Fibroblast of lung (primary cell): ENCODE results near the gene TMBIM4. TPM values are rescaled to one million over a fixed set of nuclear protein-coding genes. Genes with fewer than 3 reads are reported as not detected.

Source experiments
- DNase-seq, 2 donors: peaks; one replicate each; pipeline versions ENCODE4 v3.0.0 to v3.0.0-alpha.2; 2010; ENCODE audit warnings: low read depth in 2 of 2
- H2AFZ ChIP-seq: 2 replicates; pipeline ENCODE4 v1.5.1; 2012; ENCODE audit warnings: low read length, control low read depth, inconsistent platforms
- H3K27ac ChIP-seq: 2 replicates; pipeline ENCODE4 v1.5.1; 2011; ENCODE audit warnings: low read length, control low read depth; ENCODE audit not compliant: insufficient read depth
- H3K27me3 ChIP-seq: 2 replicates; pipeline ENCODE4 v1.5.1; 2011; ENCODE audit warnings: mild to moderate bottlenecking, low read length; ENCODE audit not compliant: control insufficient read depth, insufficient read depth
- H3K36me3 ChIP-seq: 2 replicates; pipeline ENCODE4 v1.5.1; 2011; ENCODE audit warnings: low read length; ENCODE audit not compliant: control insufficient read depth, insufficient read depth
- H3K4me1 ChIP-seq: 2 replicates; pipeline ENCODE4 v1.5.1; 2011; ENCODE audit warnings: low read length; ENCODE audit not compliant: control insufficient read depth, insufficient read depth; ENCODE audit errors: extremely low read depth
- H3K4me2 ChIP-seq: 2 replicates; pipeline ENCODE4 v1.5.1; 2011; ENCODE audit warnings: low read length, control low read depth; ENCODE audit not compliant: insufficient read depth; ENCODE audit errors: extremely low read depth
- H3K4me3 ChIP-seq, 4 experiments: fragments of 200-600 bp in 1 of 4; sonication (generic) in 1 of 4; replicated peaks in 1 of 4; 2 replicates each; pipeline ENCODE4 v1.5.1; 2011 to 2016; ENCODE audit warnings: low read length in 4 of 4, low read depth in 3 of 4, mild to moderate bottlenecking in 3 of 4, control low read depth in 2 of 4, inconsistent platforms in 1 of 4, mixed read lengths in 1 of 4; ENCODE audit not compliant: insufficient read depth in 1 of 4; ENCODE audit errors: control extremely low read depth in 1 of 4
- H3K79me2 ChIP-seq: 2 replicates; pipeline ENCODE4 v1.5.1; 2012; ENCODE audit warnings: mild to moderate bottlenecking, low read length, inconsistent platforms; ENCODE audit not compliant: control insufficient read depth, insufficient read depth
- H3K9ac ChIP-seq: 2 replicates; pipeline ENCODE4 v1.5.1; 2011; ENCODE audit warnings: mild to moderate bottlenecking, low read length, control low read depth; ENCODE audit not compliant: insufficient read depth
- H3K9me3 ChIP-seq: 2 replicates; pipeline ENCODE4 v1.5.1; 2012; ENCODE audit warnings: low read depth, low read length; ENCODE audit not compliant: control insufficient read depth, insufficient read depth
- H4K20me1 ChIP-seq: 2 replicates; pipeline ENCODE4 v1.5.1; 2011; ENCODE audit warnings: low read length; ENCODE audit not compliant: control insufficient read depth, insufficient read depth; ENCODE audit errors: extremely low read depth
- CTCF ChIP-seq, 2 donors: IDR thresholded peaks in 1 of 2; conservative IDR thresholded peaks in 1 of 2; 1 replicate in 1 of 2; 2 replicates in 1 of 2; pipeline ENCODE4 v1.5.1; 2011 to 2012; ENCODE audit warnings: low read length in 2 of 2, control low read depth in 1 of 2, inconsistent platforms in 1 of 2, low read depth in 1 of 2, mild to moderate bottlenecking in 1 of 2
- EZH2 ChIP-seq: IDR thresholded peaks from 2 replicates; pipeline ENCODE4 v1.5.1; 2012; ENCODE audit warnings: low read length, control low read depth, mild to moderate bottlenecking; ENCODE audit errors: missing control alignments
- polyA plus RNA-seq, 2 donors: library from polyadenylated mRNA; depleted of rRNA in 1 of 2; stranded (reverse) in 1 of 2; unstranded in 1 of 2; fragments of >200 nt; gene quantifications; 2 replicates each; pipeline ENCODE4 v1.2.1, GENCODE V29; 2011 to 2012; ENCODE audit warnings: missing spikeins in 1 of 2
- total RNA-seq: library from RNA; depleted of rRNA; stranded (reverse); fragments of >200 nt; gene quantifications from 2 replicates; pipeline ENCODE4 v1.2.1, GENCODE V29; 2014

Gene TMBIM4
- total and polyA plus RNA-seq, 2 donors (not counting 1 experiment from before 2014, with no cell fraction given): 69.2 to 140 TPM

DNA sequence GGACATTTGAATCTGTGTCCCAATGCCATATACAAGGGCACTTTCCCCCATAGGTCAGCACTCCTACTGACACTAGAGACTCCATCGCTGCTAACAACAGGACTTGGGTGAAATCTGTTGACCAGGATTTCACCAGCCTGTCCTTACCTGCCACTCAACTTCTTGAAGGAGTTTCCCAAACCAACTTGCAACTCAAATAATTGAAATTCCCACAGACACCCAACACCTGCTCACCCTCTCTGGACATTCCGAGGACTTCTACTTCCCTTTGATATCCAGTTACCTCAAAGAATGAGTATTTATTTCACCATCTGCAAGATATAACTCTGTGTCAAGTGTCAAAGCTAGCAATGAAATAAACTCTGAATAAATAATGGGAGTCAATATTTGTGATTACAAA lies 83.8 kb downstream of the TMBIM4 start:
- no peak for DNase-seq
- Histone ChIP-seq H4K20me1 (no peaks in the 10 kb centered on the region), H2AFZ (no peak overlapping the region), H3K4me1 (no peaks in the 10 kb centered on the region), H3K27ac (no peak overlapping the region), H3K9ac (no peak overlapping the region), H3K4me2 (no peak overlapping the region), H3K4me3 (no peak overlapping the region), H3K79me2 (no peaks in the 10 kb centered on the region), H3K27me3 (no peaks in the 10 kb centered on the region), H3K9me3 (no peaks in the 10 kb centered on the region), H3K36me3 (no peaks in the 10 kb centered on the region)
- TF ChIP-seq CTCF (conservative IDR thresholded peaks at IDR 0.05 in 1 of 2, IDR thresholded peaks at IDR 0.05 in 1 of 2; ENCODE audit: low read depth in 1 of 2, low read length in 2 of 2) (no peak), EZH2 (no peak)

Other genes starting within 250 kb of the TMBIM4 start
- gene LLPH, start 39.2 kb downstream of the TMBIM4 start, total RNA-seq: 5.8 and 6.7 TPM in 2 replicates
- 30.5 and 30.7 TPM in 2 replicates for gene LLPH, start 39.2 kb downstream of the TMBIM4 start, polyA plus RNA-seq
- 7.4 and 11.1 TPM in 2 replicates for gene IRAK3, start 19.2 kb upstream of the TMBIM4 start, total RNA-seq
- 3.2 and 4.5 TPM in 2 replicates for gene IRAK3, start 19.2 kb upstream of the TMBIM4 start, polyA plus RNA-seq
- 2.6 and 3.1 TPM in 2 replicates for gene HELB, start 132.5 kb upstream of the TMBIM4 start, total RNA-seq
- 1.1 and 1.2 TPM in 2 replicates for gene HELB, start 132.5 kb upstream of the TMBIM4 start, polyA plus RNA-seq